GM23338 (cell line): ENCODE results near the gene AASDHPPT. TPM values are rescaled to one million over a fixed set of nuclear protein-coding genes. Genes with fewer than 3 reads are reported as not detected.

Source experiments
- ATAC-seq: fragments of 200-7000 bp; cut with Tn5 transposase; 3 replicates; pipeline ENCODE4 v1.9.1; 2020
- DNase-seq: peaks from one replicate; pipeline ENCODE4 v3.0.0-alpha.2; 2015; ENCODE audit warnings: low spot score
- H2AFZ ChIP-seq: fragments of 200-600 bp; sonication (generic); 2 replicates; pipeline ENCODE4 v1.8.0; 2016; ENCODE audit warnings: antibody characterized with exemption, mild to moderate bottlenecking, moderate library complexity
- H3F3A ChIP-seq: fragments of 200-600 bp; sonication (generic); replicated peaks from 2 replicates; pipeline ENCODE4 v1.8.0; 2017; ENCODE audit warnings: antibody characterized with exemption, mixed run types, low read depth
- H3K27ac ChIP-seq: fragments of 200-600 bp; sonication (generic); 2 replicates; pipeline ENCODE4 v1.6.1; 2016; ENCODE audit warnings: low read depth
- H3K27me3 ChIP-seq: fragments of 200-600 bp; sonication (generic); 2 replicates; pipeline ENCODE4 v1.8.0; 2016; ENCODE audit warnings: mild to moderate bottlenecking, mixed run types, moderate library complexity; ENCODE audit not compliant: insufficient read depth
- H3K36me3 ChIP-seq: fragments of 200-600 bp; sonication (generic); 2 replicates; pipeline ENCODE4 v1.8.0; 2016; ENCODE audit warnings: mild to moderate bottlenecking; ENCODE audit not compliant: insufficient read depth
- H3K4me1 ChIP-seq: fragments of 200-600 bp; sonication (generic); 2 replicates; pipeline ENCODE4 v1.8.0; 2016; ENCODE audit warnings: mild to moderate bottlenecking, moderate library complexity; ENCODE audit not compliant: insufficient read depth
- H3K4me2 ChIP-seq: fragments of 200-600 bp; sonication (generic); 2 replicates; pipeline ENCODE4 v1.7.1; 2017; ENCODE audit warnings: mixed run types
- H3K4me3 ChIP-seq: fragments of 200-600 bp; sonication (generic); 2 replicates; pipeline ENCODE4 v1.6.1; 2016; ENCODE audit warnings: mixed run types
- H3K79me2 ChIP-seq: fragments of 200-600 bp; sonication (generic); replicated peaks from 2 replicates; pipeline ENCODE4 v1.8.0; 2017; ENCODE audit warnings: mild to moderate bottlenecking; ENCODE audit not compliant: insufficient read depth
- H3K9me2 ChIP-seq: fragments of 200-600 bp; sonication (generic); 2 replicates; pipeline ENCODE4 v1.8.0; 2017; ENCODE audit not compliant: insufficient read depth
- H4K20me1 ChIP-seq: fragments of 200-600 bp; sonication (generic); replicated peaks from 2 replicates; pipeline ENCODE4 v1.8.0; 2017; ENCODE audit warnings: mild to moderate bottlenecking; ENCODE audit not compliant: insufficient read depth
- H3K27ac Mint-ChIP-seq: 2 replicates; pipeline ENCODE4 v1.8.0; 2020; ENCODE audit warnings: inconsistent platforms, mild to moderate bottlenecking, moderate library complexity, mixed read lengths
- H3K27me3 Mint-ChIP-seq: 3 replicates; pipeline ENCODE4 v1.8.0; 2022; ENCODE audit warnings: low read depth, mild to moderate bottlenecking, moderate library complexity, mixed read lengths, inconsistent platforms; ENCODE audit not compliant: insufficient read depth, poor library complexity
- H3K36me3 Mint-ChIP-seq: 3 replicates; pipeline ENCODE4 v1.8.0; 2021; ENCODE audit warnings: low read depth, mild to moderate bottlenecking, inconsistent platforms, moderate library complexity, mixed read lengths
- H3K4me1 Mint-ChIP-seq: 3 replicates; pipeline ENCODE4 v1.8.0; 2020; ENCODE audit warnings: mild to moderate bottlenecking, inconsistent platforms, mixed read lengths
- H3K4me3 Mint-ChIP-seq: 3 replicates; pipeline ENCODE4 v1.8.0; 2021; ENCODE audit warnings: moderate library complexity, mild to moderate bottlenecking, inconsistent platforms, mixed read lengths
- H3K9me3 Mint-ChIP-seq: 3 replicates; pipeline ENCODE4 v1.8.0; 2020; ENCODE audit warnings: moderate library complexity, mild to moderate bottlenecking, inconsistent platforms, mixed read lengths
- EZH2phosphoT487 ChIP-seq: fragments of 200-600 bp; sonication (generic); IDR thresholded peaks from one replicate; pipeline ENCODE4 v1.8.1; 2018; ENCODE audit warnings: antibody characterized with exemption; ENCODE audit not compliant: unreplicated experiment
- ZNF462 ChIP-seq: fragments of 250-450 bp; sonication (Bioruptor Pico); IDR thresholded peaks from 2 replicates; pipeline ENCODE4 v1.5.0; 2020; ENCODE audit warnings: mild to moderate bottlenecking, moderate library complexity
- polyA plus RNA-seq: library from polyadenylated mRNA; unstranded; fragments of >200 nt; fragmentation: Nextera tagmentation; extraction: Ambion mirVana; gene quantifications from 2 replicates; pipeline ENCODE4 v1.2.1, GENCODE V29; 2016
- total RNA-seq: library from RNA; depleted of rRNA; stranded (reverse); fragments of >200 nt; shearing (Covaris generic); gene quantifications from 2 replicates; pipeline ENCODE4 v1.2.3, GENCODE V29; 2014
- TF ChIP-seq, protein P1 (sequence below): IDR thresholded peaks from 2 replicates; pipeline ENCODE4 v1.6.1; 2016; ENCODE audit warnings: antibody characterized with exemption

The AASDHPPT gene
- total and polyA plus RNA-seq, 2 experiments from 2014 or later: 49.0 to 62.3 TPM

DNA sequence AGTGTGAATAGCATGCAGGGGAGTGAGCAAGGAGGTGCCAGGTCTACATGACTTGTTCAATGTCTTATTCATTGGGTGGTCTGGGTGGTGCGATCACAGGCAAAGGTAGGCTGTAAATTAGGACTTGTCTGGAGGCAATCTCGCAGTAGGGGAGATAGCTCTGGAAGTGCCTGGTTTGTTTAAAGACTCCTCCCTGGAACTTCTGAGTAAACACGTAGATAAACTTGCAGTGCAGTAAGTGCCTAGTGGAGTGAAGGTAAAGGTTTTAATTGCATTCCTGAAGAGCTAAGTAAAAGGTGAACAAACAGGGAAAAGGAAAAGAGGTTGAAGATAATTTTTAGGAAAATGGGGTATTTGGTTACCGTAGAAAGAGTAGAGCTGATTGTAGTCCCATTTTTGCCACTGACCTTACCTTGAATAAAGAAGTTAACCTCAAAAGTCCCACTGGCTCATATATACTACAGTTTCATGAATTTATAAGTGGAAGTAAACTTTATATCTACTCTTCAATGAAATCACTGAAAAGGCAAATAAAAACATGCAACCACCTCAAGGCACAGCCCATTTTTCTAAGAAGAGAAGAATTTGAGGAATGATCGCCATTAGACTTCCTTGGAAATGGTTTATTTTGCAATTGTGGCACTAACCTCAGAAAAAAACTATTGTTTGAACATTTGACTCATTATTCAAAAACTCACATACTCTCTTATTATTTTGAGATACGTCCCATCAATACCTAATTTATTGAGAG lies 44.3 kb downstream of the AASDHPPT start (continued):
- TF ChIP-seq ZNF462: no peak
- TF ChIP-seq EZH2phosphoT487: no peak
- TF ChIP-seq, protein P1, sequence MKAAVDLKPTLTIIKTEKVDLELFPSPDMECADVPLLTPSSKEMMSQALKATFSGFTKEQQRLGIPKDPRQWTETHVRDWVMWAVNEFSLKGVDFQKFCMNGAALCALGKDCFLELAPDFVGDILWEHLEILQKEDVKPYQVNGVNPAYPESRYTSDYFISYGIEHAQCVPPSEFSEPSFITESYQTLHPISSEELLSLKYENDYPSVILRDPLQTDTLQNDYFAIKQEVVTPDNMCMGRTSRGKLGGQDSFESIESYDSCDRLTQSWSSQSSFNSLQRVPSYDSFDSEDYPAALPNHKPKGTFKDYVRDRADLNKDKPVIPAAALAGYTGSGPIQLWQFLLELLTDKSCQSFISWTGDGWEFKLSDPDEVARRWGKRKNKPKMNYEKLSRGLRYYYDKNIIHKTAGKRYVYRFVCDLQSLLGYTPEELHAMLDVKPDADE: no peak

DNA sequence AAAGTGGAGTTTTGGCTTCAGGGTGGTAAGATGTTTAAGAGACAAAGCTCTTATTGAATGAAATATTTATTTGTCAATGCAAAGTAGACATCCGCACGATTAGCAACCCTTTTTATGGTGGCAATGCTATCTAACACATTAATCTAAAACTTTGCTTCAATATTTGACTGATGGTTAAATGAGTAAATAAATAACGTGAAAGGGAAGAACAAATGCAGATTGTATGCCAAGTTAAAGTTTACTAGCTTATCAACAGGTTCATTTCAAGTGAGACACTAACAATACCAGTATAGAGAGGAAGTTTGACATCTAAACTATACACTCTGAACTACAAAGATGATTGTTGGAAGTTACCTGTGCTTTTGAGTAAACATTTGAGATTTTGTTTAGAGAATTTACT lies 50.1 kb downstream of the AASDHPPT start:
- H3K27ac Mint-ChIP-seq: no peak overlapping the region
- H3K4me3 Mint-ChIP-seq: no peak overlapping the region
- Histone ChIP-seq H3F3A (no peaks in the 10 kb centered on the region), H3K4me3 (no peak overlapping the region), H4K20me1 (no peaks in the 10 kb centered on the region), H3K27ac (no peak overlapping the region), H3K27me3 (no peaks in the 10 kb centered on the region), H2AFZ (no peak overlapping the region), H3K4me1 (peaks cover 14% of the 10 kb centered on the region), H3K9me2 (no peaks in the 10 kb centered on the region), H3K79me2 (no peaks in the 10 kb centered on the region), H3K4me2 (no peak overlapping the region), H3K36me3 (no peaks in the 10 kb centered on the region)
- no peaks in the 10 kb centered on the region for H3K27me3 Mint-ChIP-seq
- H3K36me3 Mint-ChIP-seq: no peaks in the 10 kb centered on the region
- TF ChIP-seq EZH2phosphoT487: no peak
- no peak for DNase-seq
- ATAC-seq: no peak
- peaks cover 4% of the 10 kb centered on the region for H3K4me1 Mint-ChIP-seq
- no peaks in the 10 kb centered on the region for H3K9me3 Mint-ChIP-seq
